Measurements from ENCODE around the gene TMEM51.

- TF ChIP-seq, protein P1, sequence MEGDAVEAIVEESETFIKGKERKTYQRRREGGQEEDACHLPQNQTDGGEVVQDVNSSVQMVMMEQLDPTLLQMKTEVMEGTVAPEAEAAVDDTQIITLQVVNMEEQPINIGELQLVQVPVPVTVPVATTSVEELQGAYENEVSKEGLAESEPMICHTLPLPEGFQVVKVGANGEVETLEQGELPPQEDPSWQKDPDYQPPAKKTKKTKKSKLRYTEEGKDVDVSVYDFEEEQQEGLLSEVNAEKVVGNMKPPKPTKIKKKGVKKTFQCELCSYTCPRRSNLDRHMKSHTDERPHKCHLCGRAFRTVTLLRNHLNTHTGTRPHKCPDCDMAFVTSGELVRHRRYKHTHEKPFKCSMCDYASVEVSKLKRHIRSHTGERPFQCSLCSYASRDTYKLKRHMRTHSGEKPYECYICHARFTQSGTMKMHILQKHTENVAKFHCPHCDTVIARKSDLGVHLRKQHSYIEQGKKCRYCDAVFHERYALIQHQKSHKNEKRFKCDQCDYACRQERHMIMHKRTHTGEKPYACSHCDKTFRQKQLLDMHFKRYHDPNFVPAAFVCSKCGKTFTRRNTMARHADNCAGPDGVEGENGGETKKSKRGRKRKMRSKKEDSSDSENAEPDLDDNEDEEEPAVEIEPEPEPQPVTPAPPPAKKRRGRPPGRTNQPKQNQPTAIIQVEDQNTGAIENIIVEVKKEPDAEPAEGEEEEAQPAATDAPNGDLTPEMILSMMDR (IDR thresholded peaks at IDR 0.05) = no peak
- TF ChIP-seq POLR2A (IDR thresholded peaks at IDR 0.05) = no peak
- TF ChIP-seq POLR2AphosphoS5 (IDR thresholded peaks at IDR 0.05) = no peak
- no peak for TF ChIP-seq EP300 (IDR thresholded peaks at IDR 0.05; ENCODE audit: low read depth)
Observed at GRCh38 chr1:15231714-15232201, 78.2 kb downstream of the TMEM51 start.

Measured in transverse colon (tissue), 4 donors.